Measurements from ENCODE around the gene USP4.

GRCh38 chr3:49370585-49371290 is 30.9 kb upstream of the USP4 start:
- TF ChIP-seq CTCF (IDR thresholded peaks at IDR 0.05; ENCODE audit: low read depth, low read length) (no peak), POLR2A (IDR thresholded peaks at IDR 0.05; ENCODE audit: extremely low read depth, insufficient read length) (no peak), MAX (IDR thresholded peaks at IDR 0.05; ENCODE audit: low read depth, low read length) (no peak)

Measured in NB4 (cell line).